Measurements from ENCODE around the gene KREMEN1. TPM values are rescaled to one million over a fixed set of nuclear protein-coding genes. Genes with fewer than 3 reads are reported as not detected.
A peak's percentile ranks its signal among the peaks of the same experiment; 100 is the strongest.

KREMEN1 gene
- total and polyA plus RNA-seq, 5 donors, result 37.2 to 73.0 (median 67.2) TPM

DNA sequence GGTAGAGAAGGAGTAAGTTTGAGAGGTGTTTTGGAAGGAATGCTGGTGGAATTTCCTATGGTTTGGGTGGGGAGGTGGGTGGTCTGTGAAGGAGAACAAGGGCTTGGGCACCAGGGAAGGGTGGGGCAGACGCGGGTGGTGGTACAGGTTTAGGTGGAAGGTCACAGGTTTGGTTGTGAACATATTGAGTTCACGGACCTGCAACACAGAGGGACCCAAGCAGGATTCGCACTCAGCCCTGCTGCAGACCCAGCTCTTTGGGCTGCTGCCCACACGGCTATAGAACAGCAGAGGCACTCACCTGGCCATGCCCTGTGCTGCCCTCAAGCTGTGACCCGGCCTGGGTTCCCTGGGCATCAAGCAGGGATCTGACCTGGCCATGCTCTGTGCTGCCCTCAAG, 99.4 kb downstream of the KREMEN1 start:
- DNase-seq, result no peak
- intact Hi-C loops (cut with DNase I), result no loop called here
- Histone ChIP-seq H3K4me1 (ENCODE audit: control insufficient read depth, insufficient read depth, low read length) (no peaks in the 10 kb centered on the region), H3K9me3 (ENCODE audit: control insufficient read depth, low read length) (no peaks in the 10 kb centered on the region), H3K27me3 (ENCODE audit: control insufficient read depth, insufficient read depth) (no peaks in the 10 kb centered on the region), H3K4me3 (ENCODE audit: low read length) (no peak overlapping the region), H3K27ac (ENCODE audit: low read length) (no peak overlapping the region)
- 92% methylated on average over 6 of the region's 6 CpGs for WGBS
- no peak for ATAC-seq

DNA sequence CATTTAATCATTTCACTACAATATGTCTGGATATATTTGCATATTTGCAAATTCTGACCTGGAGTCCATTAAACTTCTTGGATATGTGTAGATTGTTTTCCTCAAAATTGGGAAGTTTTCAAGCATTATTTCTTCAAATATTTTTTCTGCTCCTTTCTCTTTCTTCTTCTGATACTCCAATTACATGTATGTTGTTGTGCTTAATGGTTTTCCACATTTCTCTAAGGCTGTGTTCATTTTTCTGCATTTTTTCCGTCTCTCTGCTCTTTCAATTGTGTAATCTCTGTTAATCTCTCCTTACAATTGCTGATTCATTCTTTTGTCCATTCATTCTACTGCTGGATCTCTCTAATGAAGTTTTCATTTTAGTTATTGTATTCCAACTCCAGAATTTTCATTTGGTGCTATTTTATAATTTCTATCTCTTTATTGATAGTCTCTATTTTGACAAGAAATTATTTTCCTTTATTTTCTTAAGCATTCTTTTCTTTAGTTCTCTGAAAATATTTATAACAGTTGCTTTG, 102.5 kb downstream of the KREMEN1 start:
- no peak overlapping the region for H3K4me3 ChIP-seq (ENCODE audit: low read length)
- WGBS, result 83% methylated on average over 1 of the region's 1 CpG

DNA sequence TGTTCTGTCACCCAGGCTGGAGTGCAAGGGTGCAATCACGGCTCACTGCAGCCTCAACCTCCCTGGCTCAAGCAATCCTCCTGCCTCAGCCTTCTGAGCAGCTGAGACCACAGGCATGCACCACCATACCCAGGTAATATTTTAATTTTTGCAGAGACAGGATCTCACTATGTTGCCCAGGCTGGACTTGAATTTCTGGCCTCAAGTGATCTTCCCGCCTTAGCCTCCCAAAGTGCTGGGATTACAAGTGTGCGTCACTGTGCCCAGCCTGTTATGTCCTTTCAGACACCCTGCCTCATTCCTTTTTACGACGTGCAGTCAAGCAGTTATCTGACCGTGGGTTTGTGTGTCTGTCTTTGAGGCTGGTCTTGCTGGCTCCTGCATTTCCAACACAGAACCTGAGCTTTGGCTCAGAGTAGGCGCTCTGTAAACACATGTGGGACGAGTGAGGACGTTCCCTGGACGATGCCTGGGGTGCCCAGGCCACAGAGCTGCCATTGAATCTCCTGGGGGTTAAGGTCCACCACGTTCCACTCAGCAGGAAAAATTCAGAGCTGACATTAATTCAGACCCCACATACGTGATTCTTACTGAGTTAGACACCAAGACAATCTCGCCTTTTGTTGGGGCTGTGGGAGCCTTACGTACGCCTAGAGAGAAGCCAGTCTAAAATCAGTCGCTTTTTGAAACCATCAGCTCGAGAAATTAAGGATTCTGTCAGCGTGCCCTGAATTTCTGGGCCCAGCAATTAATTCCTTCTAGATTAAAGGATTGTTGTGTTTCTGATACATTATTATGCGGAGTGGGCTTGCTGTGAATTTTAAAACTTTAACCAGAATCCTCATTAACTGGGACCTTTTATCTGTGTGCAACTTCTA, 111.4 kb downstream of the KREMEN1 start:
- H3K27me3 ChIP-seq (ENCODE audit: control insufficient read depth, insufficient read depth), result no peaks in the 10 kb centered on the region
- WGBS, result 84% methylated on average over 19 of the region's 19 CpGs
- no peaks in the 10 kb centered on the region for H3K9me3 ChIP-seq (ENCODE audit: control insufficient read depth, low read length)
- DNase-seq, result no peak
- intact Hi-C loops (cut with DNase I), result no loop called here
- no peaks in the 10 kb centered on the region for H3K4me1 ChIP-seq (ENCODE audit: control insufficient read depth, insufficient read depth, low read length)
- H3K4me3 ChIP-seq (ENCODE audit: low read length), result no peak overlapping the region
- no peak for ATAC-seq
- H3K27ac ChIP-seq (ENCODE audit: low read length), result no peak overlapping the region

More for the DNA sequence above, 102.5 kb downstream of the KREMEN1 start:
- intact Hi-C loops (cut with DNase I), result no loop called here
- DNase-seq, result no peak
- H3K27ac ChIP-seq (ENCODE audit: low read length), result no peak overlapping the region
- H3K4me1 ChIP-seq (ENCODE audit: control insufficient read depth, insufficient read depth, low read length), result no peaks in the 10 kb centered on the region
- H3K27me3 ChIP-seq (ENCODE audit: control insufficient read depth, insufficient read depth), result no peaks in the 10 kb centered on the region
- no peak for ATAC-seq
- H3K9me3 ChIP-seq (ENCODE audit: control insufficient read depth, low read length), result no peaks in the 10 kb centered on the region

DNA sequence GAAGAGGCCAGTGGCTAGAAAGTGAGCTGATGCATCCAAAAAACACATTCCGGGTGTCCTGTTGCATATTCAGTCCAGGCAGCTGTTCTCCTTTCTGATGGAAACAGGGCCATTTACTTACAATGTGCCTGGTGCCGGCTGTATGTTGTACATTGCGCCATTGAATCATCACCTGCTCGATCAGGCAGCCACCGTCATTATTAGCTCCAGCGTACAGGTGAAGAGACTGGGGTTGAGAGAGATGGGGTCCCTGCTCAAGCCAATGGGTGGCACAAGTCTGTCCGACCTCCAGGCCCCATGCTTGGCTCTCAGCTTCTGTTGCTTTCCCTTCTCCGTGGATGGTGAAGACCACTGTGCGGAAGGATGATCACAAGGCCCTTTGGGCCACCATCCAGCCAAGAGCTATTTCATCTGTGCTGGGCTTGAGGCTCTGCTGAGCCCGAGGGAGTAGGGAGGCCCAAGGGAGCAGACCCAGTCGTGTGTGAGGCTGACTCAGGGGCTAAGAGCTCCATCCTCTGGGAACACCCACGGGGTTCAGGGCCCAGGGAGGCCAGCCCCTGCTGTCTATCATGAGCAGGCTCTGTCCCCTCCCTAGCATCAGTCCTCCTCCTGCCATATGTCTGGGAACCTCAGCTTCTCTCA, 112.1 kb downstream of the KREMEN1 start:
- H3K27me3 ChIP-seq (ENCODE audit: control insufficient read depth, insufficient read depth), result no peaks in the 10 kb centered on the region
- ATAC-seq, result peak in 1 of 2 donors; percentile 36
- intact Hi-C loops (cut with DNase I), result no loop called here
- WGBS, result 78% methylated on average over 12 of the region's 12 CpGs
- no peak overlapping the region for H3K27ac ChIP-seq (ENCODE audit: low read length)
- no peak overlapping the region for H3K4me3 ChIP-seq (ENCODE audit: low read length)
- no peak for DNase-seq
- no peaks in the 10 kb centered on the region for H3K4me1 ChIP-seq (ENCODE audit: control insufficient read depth, insufficient read depth, low read length)
- no peaks in the 10 kb centered on the region for H3K9me3 ChIP-seq (ENCODE audit: control insufficient read depth, low read length)

DNA sequence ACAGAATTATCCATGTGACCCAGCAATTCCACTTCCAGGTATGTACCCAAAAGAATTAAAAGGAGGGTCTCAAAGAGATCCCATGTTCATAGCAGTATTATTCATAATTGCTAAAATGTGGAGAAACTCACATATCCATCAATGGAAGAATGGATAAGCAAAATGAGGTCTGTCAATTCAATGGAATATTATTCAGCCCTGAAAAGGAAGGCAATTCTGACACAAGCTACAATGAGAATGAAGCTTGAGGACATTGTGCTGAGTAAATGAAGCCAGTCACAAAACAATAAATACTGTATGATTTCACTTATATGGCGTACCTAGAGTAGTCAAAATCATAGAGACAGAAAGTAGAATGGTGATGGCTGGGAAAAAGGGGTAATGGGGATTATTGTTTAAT, 113.5 kb downstream of the KREMEN1 start:
- no peak overlapping the region for H3K27ac ChIP-seq (ENCODE audit: low read length)
- H3K4me3 ChIP-seq (ENCODE audit: low read length), result no peak overlapping the region
- 97% methylated on average over 1 of the region's 1 CpG for WGBS
- intact Hi-C loops (cut with DNase I), result no loop called here
- ATAC-seq, result no peak
- no peaks in the 10 kb centered on the region for H3K9me3 ChIP-seq (ENCODE audit: control insufficient read depth, low read length)
- no peaks in the 10 kb centered on the region for H3K4me1 ChIP-seq (ENCODE audit: control insufficient read depth, insufficient read depth, low read length)
- H3K27me3 ChIP-seq (ENCODE audit: control insufficient read depth, insufficient read depth), result no peaks in the 10 kb centered on the region
- DNase-seq, result no peak

DNA sequence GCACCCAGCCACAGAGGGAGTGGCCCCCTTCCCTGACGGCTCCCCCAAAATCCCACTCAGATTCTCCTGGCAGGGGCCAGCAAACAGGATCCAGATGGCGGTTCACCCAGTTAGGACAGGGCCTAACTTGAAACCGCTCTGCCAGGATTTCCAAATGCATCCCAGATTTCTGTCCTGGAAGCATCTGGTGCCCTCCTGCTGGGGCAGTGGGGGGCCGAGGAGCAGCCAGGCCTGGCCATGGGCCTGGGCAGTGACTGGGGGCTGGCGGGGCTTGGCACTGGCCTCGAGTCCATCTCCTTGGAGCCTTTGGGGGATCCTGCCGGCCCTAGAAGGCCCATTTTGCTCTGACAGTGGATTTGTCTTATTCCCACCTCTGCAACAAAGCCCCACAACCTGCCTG, 115.0 kb downstream of the KREMEN1 start:
- DNase-seq, result no peak
- Histone ChIP-seq H3K27me3 (ENCODE audit: control insufficient read depth, insufficient read depth) (no peaks in the 10 kb centered on the region), H3K4me3 (ENCODE audit: low read length) (no peak overlapping the region), H3K4me1 (ENCODE audit: control insufficient read depth, insufficient read depth, low read length) (no peaks in the 10 kb centered on the region), H3K27ac (ENCODE audit: low read length) (no peak overlapping the region), H3K9me3 (ENCODE audit: control insufficient read depth, low read length) (no peaks in the 10 kb centered on the region)
- WGBS, result 82% methylated on average over 7 of the region's 7 CpGs
- ATAC-seq, result no peak
- intact Hi-C loops (cut with DNase I), result no loop called here

DNA sequence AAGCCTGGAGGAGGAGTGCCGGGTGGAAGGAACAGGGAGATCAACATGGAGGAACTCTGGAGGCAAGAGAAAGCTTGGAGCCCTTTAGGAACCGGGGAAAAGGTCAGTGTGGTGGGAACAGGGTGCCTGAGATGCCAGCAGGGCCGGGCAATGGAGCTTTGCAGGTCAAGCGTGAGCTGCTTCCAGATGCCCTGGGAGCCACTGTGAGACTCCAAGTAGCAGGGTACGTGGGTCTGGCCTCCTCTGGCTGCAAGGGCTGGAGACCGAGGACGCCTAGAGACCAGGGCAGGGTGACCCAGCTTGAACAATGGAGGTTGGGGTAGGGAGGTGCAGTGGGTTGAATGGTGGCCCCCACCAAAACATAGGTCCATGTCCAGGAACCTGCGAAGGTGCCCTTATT, 117.2 kb downstream of the KREMEN1 start:
- ATAC-seq (no peak), DNase-seq (no peak)
- no peaks in the 10 kb centered on the region for H3K9me3 ChIP-seq (ENCODE audit: control insufficient read depth, low read length)
- 87% methylated on average over 8 of the region's 8 CpGs for WGBS
- no peak overlapping the region for H3K4me3 ChIP-seq (ENCODE audit: low read length)
- no peak overlapping the region for H3K27ac ChIP-seq (ENCODE audit: low read length)
- intact Hi-C loops (cut with DNase I), result no loop called here
- no peaks in the 10 kb centered on the region for H3K27me3 ChIP-seq (ENCODE audit: control insufficient read depth, insufficient read depth)
- H3K4me1 ChIP-seq (ENCODE audit: control insufficient read depth, insufficient read depth, low read length), result no peaks in the 10 kb centered on the region

DNA sequence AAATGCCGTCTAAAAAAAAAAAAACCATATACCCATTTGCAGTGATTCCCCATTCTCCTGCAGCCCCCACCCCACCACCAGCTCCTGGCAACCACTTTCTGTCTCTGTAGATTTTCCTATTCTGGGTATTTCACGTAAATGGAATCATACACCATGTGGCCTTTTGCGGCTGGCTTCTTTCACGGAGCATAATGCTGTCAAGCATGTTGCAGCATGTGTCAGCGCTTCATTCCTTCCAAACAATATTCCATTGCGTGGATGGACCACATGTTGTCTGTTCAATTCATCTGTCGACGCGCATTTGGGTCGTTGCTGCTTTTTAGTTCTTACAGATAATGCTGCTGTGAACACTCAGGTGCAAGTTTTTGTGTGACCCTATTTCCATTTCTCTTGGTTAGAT, 118.1 kb downstream of the KREMEN1 start:
- H3K9me3 ChIP-seq (ENCODE audit: control insufficient read depth, low read length), result no peaks in the 10 kb centered on the region
- ATAC-seq, result no peak
- intact Hi-C loops (cut with DNase I), result no loop called here
- H3K27ac ChIP-seq (ENCODE audit: low read length), result no peak overlapping the region
- no peak for DNase-seq
- WGBS, result 82% methylated on average over 10 of the region's 10 CpGs
- H3K4me1 ChIP-seq (ENCODE audit: control insufficient read depth, insufficient read depth, low read length), result peaks cover 4% of the 10 kb centered on the region
- no peaks in the 10 kb centered on the region for H3K27me3 ChIP-seq (ENCODE audit: control insufficient read depth, insufficient read depth)
- H3K4me3 ChIP-seq (ENCODE audit: low read length), result no peak overlapping the region

DNA sequence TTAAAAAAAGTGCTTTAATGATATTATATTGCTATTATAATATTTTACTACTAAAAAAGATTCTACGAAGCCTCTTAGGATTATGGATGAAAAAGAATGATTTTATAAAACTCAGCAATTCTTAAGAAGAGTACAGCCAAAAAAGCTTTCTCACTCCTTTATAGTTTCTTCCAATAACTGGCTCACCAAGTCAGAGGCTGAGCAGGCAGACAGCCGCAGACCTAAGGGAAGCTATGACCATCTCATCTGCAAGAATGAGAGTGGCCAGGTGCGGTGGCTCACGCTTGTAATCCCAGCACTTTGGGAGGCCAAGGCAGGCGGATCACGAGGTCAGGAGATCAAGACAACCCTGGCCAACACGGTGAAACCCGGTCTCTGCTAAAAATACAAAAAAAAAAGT, 120.2 kb downstream of the KREMEN1 start:
- Histone ChIP-seq H3K9me3 (ENCODE audit: control insufficient read depth, low read length) (no peaks in the 10 kb centered on the region), H3K4me1 (ENCODE audit: control insufficient read depth, insufficient read depth, low read length) (peaks cover 4% of the 10 kb centered on the region), H3K27ac (ENCODE audit: low read length) (no peak overlapping the region), H3K27me3 (ENCODE audit: control insufficient read depth, insufficient read depth) (no peaks in the 10 kb centered on the region), H3K4me3 (ENCODE audit: low read length) (no peak overlapping the region)
- DNase-seq (no peak), ATAC-seq (no peak)
- WGBS, result 83% methylated on average over 8 of the region's 8 CpGs
- intact Hi-C loops (cut with DNase I), result no loop called here

DNA sequence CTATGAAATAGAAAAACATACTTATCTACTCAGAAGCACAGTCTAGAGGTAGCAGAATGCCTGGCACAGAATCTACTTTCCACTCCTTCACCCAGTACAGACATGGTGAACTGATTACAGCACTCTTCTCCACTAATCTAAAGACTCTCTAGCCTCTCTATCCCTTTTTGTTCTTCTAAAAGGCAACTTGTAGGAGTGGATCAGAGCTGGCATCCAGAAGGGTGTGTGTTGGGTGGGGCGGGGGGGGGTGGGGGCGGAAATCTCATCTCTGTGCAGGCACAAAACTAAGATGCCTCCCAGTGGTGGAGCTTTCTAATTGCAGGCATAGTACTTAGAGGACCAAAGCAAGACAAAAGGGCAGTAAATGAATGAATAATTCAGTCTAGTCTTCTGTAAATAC, 121.3 kb downstream of the KREMEN1 start:
- H3K4me1 ChIP-seq (ENCODE audit: control insufficient read depth, insufficient read depth, low read length), result peaks cover 4% of the 10 kb centered on the region
- ATAC-seq, result no peak
- no peaks in the 10 kb centered on the region for H3K27me3 ChIP-seq (ENCODE audit: control insufficient read depth, insufficient read depth)
- H3K27ac ChIP-seq (ENCODE audit: low read length), result no peak overlapping the region
- no peak overlapping the region for H3K4me3 ChIP-seq (ENCODE audit: low read length)
- DNase-seq, result no peak
- intact Hi-C loops (cut with DNase I), result no loop called here
- 86% methylated on average over 2 of the region's 2 CpGs for WGBS
- no peaks in the 10 kb centered on the region for H3K9me3 ChIP-seq (ENCODE audit: control insufficient read depth, low read length)

DNA sequence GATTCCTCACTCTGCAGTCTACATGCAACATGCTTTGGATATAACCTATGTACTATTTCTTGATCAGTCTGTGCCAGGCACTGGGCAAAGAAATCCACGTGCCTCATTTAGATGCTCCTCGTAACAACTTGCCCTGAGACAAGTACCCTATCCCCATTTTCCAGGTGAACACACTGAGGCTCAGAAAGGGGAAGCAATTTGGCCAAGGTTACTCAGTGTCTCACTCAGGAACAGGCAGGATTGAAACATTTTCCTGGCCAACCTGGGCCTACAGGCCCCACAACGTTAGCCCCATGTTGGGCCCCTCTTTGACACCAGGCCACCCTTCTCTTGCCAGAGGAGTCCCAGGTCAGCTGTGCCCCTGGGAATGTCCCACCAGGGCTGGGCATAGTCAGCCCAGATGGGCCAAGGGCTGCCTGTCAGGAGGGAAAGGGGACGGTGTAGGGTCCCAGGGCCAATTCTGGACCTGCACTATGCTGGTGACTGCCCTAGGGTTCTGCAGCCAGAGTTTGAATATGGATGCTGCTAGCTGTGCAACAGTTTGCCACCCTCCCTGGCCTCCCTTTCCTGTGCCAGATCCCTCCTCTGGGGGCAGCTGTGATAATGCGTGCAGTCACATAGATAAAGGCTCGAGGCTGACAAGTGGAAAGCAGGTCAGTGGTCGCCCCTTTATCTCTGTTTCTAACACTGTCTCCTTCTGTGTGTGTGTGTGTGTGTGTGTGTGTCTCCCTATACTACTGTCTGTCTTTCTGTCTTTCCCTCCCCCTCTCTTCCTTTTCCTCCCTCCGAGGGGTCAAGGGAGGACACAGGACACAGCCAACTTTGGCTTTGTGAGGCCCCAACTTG, 122.5 kb downstream of the KREMEN1 start:
- Histone ChIP-seq H3K9me3 (ENCODE audit: control insufficient read depth, low read length) (no peaks in the 10 kb centered on the region), H3K4me1 (ENCODE audit: control insufficient read depth, insufficient read depth, low read length) (peaks cover 4% of the 10 kb centered on the region), H3K27me3 (ENCODE audit: control insufficient read depth, insufficient read depth) (no peaks in the 10 kb centered on the region), H3K27ac (ENCODE audit: low read length) (no peak overlapping the region), H3K4me3 (ENCODE audit: low read length) (no peak overlapping the region)
- ATAC-seq (peak; percentile 54 to 60), DNase-seq (no peak)
- 41% methylated on average over 8 of the region's 8 CpGs for WGBS
- intact Hi-C loops (cut with DNase I), result no loop called here
